ENCODE measurements around the gene DRAM1. TPM values are rescaled to one million over a fixed set of nuclear protein-coding genes. Genes with fewer than 3 reads are reported as not detected.
A peak's percentile ranks its signal among the peaks of the same experiment; 100 is the strongest.

Gene DRAM1, protein sequence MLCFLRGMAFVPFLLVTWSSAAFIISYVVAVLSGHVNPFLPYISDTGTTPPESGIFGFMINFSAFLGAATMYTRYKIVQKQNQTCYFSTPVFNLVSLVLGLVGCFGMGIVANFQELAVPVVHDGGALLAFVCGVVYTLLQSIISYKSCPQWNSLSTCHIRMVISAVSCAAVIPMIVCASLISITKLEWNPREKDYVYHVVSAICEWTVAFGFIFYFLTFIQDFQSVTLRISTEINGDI
- 1 to 10 TPM; 5.3 to 6.4 TPM for total RNA-seq
- long read RNA-seq, transcript DRAM1-201 (7 exons, 3,519 nt): major isoform, 9 of 19 reads
- long read RNA-seq, partial matches to known transcripts: 4 of 19 reads
- long read RNA-seq, other reads (novel, unspliced or antisense): 6 of 19 reads

DNA sequence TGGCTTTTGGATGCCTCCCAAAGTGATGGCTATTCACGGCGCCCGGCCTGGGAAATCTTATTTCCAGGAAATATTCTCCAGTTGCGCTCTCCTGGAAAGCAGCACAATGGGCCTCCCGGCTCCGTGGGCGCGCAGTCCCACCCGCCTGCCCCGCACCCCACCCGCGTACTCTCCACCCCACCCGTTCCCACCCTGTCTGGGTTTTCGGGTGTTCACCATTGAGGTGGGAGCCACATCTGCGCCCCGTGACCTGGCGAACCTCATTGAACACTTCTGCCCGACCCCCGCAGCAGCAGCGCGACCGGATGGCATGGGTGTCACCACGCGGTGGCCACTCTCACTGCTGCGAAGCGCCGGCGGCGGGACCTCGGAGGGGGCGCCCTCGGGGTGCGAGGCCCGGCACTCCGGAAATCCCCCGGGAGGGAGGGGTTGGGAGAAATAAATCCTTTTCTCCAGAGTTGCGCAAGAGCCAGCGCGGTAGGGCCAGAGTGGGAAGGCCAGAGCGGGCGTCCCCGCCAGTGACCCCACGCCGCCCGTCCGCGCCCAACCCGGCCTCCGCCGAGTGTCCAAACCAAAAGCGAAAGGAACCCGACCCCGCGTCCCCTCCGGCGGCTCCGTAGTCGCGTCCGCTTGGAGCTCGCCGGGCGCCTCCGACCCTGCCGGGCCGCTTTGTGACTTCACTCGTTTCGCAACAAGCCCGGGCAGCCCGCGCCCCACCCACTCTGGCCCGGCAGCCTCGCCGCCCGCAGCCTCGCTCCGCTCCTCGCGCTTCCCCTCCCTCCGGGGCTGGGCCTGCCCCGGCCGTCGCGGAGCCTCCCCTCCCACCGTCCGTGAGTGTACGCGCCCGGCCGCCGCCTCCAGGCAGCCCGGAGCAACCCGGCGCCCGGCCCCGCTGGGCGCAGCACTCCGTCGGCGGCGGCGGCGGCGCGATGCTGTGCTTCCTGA lies at the start of gene DRAM1:
Gene DRAM1, plus strand, starts transcription at position 720 of the 945 bp plus-strand sequence. Its CDS starts 210 bp downstream, at position 930.
- intact Hi-C loops (cut with DNase I, micrococcal nuclease): no loop called here

GRCh38 chr12:101828463-101829196 lies 48.8 kb upstream of the DRAM1 start:
- intact Hi-C loops (cut with DNase I, micrococcal nuclease): no loop called here
- DNase-seq (no peak), ATAC-seq (no peak)

More for the DNA sequence above, at the start of gene DRAM1:
- DNase-seq (peak; percentile 92 to 93), ATAC-seq (peak; percentile 96)

GRCh38 chr12:101829639-101830366 lies 47.6 kb upstream of the DRAM1 start:
- intact Hi-C loops (cut with DNase I, micrococcal nuclease): loop anchor here in 1 of 2 donors (10.0 kb wide), 1 partner anchor 55 kb away; no protein-coding TSS in a partner anchor
- peak; percentile 45 for ATAC-seq
- DNase-seq: peak in 1 of 2 donors; percentile 31

DNA sequence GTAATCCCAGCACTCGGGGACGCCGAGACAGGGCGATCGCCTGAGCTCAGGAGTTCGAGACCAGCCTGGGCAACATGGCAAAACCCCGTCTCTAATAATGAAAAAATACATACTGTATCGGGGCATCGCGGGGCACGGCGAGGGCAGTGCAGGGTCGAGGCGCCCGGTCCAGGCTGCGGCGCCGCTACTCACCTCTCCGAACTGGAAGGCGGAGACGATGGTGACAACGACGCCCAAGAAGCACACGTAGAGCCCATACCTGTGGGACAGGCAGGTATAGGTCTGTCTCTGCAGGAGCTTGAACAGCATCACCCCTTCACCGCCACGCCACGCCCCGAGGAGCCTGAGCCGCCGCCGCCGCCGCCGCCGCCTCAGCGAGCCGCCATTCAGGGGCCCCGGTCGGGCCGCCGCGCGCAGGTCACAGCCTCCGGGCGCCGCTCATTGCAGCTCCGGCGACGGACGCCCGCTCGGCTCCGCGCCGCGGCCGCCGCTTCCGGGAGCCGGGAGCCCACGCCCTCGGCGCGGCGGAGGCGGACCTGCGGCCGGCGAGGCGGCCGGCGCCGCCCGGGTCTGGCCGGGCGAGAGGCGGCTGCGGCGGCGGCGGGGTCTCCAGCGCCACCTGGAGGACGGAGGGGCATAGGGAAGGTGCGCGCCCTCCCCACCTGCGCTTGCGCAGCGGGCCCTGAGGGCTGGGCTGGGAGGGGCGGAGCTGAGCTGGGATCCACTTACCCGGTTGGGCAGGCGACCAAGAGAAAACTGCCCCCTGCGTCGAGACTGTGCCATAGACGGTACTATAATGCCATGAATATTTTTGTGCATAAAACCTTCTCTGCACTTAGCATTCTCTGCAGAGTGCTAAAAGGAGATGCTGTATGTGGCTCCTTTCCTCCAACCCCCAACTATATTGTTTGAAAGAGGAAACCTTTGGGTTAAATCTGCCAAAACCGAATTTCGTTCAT lies 46.7 kb upstream of the DRAM1 start, which contains the start of gene GNPTAB:
Gene GNPTAB, minus strand, starts transcription at position 593 of the 959 bp plus-strand sequence. Its CDS starts 284 bp downstream, at position 309.
- intact Hi-C loops (cut with DNase I, micrococcal nuclease): loop anchor here in 1 of 2 donors (10.0 kb wide), 1 partner anchor 56 kb away; no protein-coding TSS in a partner anchor

GRCh38 chr12:101832030-101832429 lies 45.4 kb upstream of the DRAM1 start:
- intact Hi-C loops (cut with DNase I, micrococcal nuclease): loop anchor here in 1 of 2 donors (10.0 kb wide), 1 partner anchor 57 kb away; no protein-coding TSS in a partner anchor
- ATAC-seq: no peak
- no peak for DNase-seq

More for the DNA sequence above, 46.7 kb upstream of the DRAM1 start, which contains the start of gene GNPTAB:
- DNase-seq: peak; percentile 91 to 96
- ATAC-seq: peak; percentile 89

- no peak for DNase-seq
- intact Hi-C loops (cut with DNase I, micrococcal nuclease): loop anchor here (2.0 to 10.0 kb wide), 2 partner anchors 64 kb away; no protein-coding TSS in a partner anchor
- ATAC-seq: no peak
Measured at GRCh38 chr12:101838628-101839323, 38.6 kb upstream of the DRAM1 start.

DNA sequence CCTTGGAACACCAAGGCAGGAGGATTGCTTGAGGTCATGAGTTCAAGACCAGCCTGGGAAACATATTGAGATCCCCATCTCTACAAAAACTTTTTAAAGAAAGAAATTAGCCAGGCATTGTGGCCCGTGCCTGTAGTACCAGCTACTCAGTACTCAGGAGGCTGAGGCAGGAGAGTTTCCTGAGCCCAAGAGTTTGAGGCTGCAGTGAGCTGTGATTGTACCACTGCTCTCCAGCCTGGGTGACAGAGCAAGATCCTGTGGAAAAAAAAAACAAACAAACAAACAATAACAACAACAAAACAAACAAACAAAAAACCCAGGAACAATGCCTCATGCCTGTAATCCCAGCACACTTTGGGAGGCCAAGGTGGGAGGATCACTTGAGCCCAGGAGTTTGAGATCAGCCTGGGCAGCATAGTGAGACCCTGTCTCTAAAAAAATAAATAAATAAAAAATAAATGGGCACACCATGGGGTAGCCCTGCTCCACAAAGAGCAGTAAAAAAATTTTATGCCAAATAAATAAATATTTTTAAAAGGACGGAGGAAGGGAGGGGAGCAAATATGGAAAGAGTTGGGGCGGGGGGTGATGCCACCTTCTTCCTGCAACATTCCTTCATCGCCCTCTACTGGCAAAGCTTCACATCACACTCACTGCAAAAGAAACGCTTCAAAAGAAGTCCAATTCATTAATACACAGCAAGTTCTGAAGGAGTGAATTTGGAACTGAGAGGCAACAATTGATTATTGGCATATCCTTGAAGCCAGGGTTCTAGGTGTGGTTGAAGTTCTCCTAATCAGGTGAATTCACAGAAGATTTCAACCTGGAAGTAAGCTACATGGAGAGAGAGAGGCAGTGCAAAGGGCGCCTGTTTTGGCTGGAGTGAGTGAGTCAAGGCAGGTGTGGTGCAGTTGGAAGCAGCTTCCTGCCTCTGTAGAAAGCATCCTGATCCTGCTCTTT lies 37.8 kb upstream of the DRAM1 start:
- intact Hi-C loops (cut with DNase I, micrococcal nuclease): loop anchor here (2.0 to 10.0 kb wide), 2 partner anchors 65 kb away; no protein-coding TSS in a partner anchor
- ATAC-seq (peak; percentile 98), DNase-seq (peak; percentile 53 to 75)

DNA sequence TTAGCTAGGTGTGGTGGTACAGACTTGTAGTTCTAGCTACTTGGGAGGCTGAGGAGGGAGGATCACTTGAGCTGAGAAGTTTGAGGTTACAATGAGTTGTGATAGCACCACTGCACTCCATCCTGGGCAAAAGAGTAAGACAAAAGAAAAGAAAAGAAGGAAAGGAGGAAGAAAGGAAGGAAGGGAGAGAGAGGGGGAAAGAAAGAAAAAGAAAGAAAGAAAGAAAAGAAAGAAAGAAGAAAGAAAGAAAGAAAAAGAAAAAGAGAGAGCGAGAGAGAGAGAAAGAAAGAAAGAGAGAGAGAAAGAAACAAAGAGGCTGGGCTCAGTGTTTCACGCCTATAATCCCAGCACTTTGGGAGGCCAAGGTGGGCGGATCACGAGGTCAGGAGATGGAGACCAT lies 36.3 kb upstream of the DRAM1 start:
- no peak for ATAC-seq
- no peak for DNase-seq
- intact Hi-C loops (cut with DNase I, micrococcal nuclease): no loop called here

DNA sequence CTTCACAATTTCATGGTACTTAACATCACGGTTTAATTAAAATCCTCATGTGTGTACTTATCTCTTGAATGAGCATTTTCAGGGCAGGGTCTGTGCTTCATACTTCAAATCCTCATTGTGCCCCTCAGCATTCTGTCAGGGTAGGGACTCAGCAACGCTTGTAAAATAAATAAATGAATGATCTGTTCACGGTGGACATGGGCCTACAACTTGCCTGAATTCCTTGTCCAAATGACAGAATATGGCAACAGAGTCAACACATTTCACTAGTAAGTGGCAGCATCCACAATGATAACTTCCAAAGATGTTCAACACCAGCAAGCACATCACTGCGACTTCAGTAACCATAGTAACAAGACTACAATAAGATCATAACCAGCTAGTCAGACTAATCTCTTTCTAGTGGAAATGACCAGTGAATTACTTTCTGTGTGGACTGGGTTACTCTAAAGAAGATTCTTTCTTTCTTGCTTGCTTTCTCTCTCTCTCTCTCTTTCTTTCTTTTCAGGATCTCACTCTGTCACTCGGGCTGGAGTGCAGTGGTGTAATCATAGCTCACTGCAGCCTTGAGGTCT lies 32.2 kb upstream of the DRAM1 start:
- intact Hi-C loops (cut with DNase I, micrococcal nuclease): no loop called here

GRCh38 chr12:101847325-101847724 lies 30.1 kb upstream of the DRAM1 start:
- DNase-seq (no peak), ATAC-seq (no peak)
- intact Hi-C loops (cut with DNase I, micrococcal nuclease): no loop called here

More for the DNA sequence above, 32.2 kb upstream of the DRAM1 start:
- ATAC-seq (no peak), DNase-seq (no peak)

GRCh38 chr12:101850199-101850598 lies 27.2 kb upstream of the DRAM1 start:
- no peak for ATAC-seq
- DNase-seq: no peak
- intact Hi-C loops (cut with DNase I, micrococcal nuclease): no loop called here

DNA sequence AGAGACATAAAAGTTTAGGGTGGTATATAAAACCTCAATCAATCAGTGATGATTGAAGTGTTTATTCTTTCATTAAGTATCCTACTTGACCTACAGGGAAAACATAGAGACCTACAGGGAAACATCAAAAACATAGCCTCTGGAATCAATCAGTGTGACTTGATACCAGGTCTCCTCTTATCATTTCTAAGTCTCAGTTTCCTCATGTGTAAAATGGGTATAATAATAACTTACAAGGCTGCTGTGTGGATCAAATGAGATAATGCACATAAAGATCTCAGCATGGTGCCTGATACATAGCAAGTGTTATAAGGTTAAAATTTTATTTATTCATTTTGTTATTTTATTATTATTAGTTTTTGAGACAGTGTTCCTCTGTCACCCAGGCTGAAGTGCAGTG lies 24.4 kb upstream of the DRAM1 start:
- intact Hi-C loops (cut with DNase I, micrococcal nuclease): no loop called here
- DNase-seq (no peak), ATAC-seq (no peak)

DNA sequence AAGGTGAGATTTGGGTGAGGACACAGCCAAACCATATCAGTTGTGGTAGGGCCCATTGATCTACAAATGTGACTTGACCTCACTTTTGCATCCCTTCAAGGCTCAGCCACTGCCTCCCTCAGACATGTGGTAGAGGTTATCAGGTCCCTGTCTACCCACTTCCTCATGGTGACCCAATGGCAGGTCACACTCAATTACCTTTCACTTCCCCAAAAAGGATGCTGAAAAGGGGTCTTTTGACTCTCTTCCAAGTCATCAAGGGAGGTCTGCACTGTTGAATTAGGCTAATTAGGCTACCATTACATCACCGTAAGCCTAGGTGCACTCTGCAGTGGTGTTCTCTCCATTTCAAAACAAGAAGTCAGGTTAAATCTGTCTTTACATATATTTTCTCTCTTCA lies 22.6 kb upstream of the DRAM1 start:
- intact Hi-C loops (cut with DNase I, micrococcal nuclease): no loop called here
- ATAC-seq (no peak), DNase-seq (no peak)

- intact Hi-C loops (cut with DNase I, micrococcal nuclease): no loop called here
- ATAC-seq: no peak
Measured at GRCh38 chr12:101855364-101855884, 22.0 kb upstream of the DRAM1 start.

More at GRCh38 chr12:101855364-101855884, 22.0 kb upstream of the DRAM1 start:
- no peak for DNase-seq
